H1 (cell line): ENCODE measurements around the gene ZNF683. TPM values are rescaled to one million over a fixed set of nuclear protein-coding genes. Genes with fewer than 3 reads are reported as not detected.

Experiments used
- CTCF ChIA-PET: fragments of 300-600 bp; sonication (Branson Sonifier 250); formaldehyde crosslinking; loops from one replicate; lab custom pipeline; 2021; ENCODE audit not compliant: partially characterized antibody; lab: Charles Lee
- POLR2A ChIA-PET: fragments of 300-600 bp; sonication (Branson Sonifier 250); formaldehyde crosslinking; loops from one replicate; lab custom pipeline; 2021; ENCODE audit warnings: inconsistent platforms; ENCODE audit not compliant: partially characterized antibody; lab: Charles Lee
- DNase-seq, 2 experiments: peaks; one replicate each; pipeline versions ENCODE4 v3.0.0 to v3.0.0-alpha.2; 2010 to 2022; ENCODE audit warnings: low spot score in 2 of 2, low read depth in 1 of 2, mixed read lengths in 1 of 2
- FAIRE-seq: peaks from 2 replicates; lab custom pipeline; 2011; peaks lifted over from hg19 to GRCh38; lab: Jason Lieb, UNC
- H2AFZ ChIP-seq: 2 replicates; pipeline ENCODE4 v1.8.1; 2012; ENCODE audit warnings: low read length, inconsistent platforms
- H2AK5ac ChIP-seq: 2 replicates; pipeline ENCODE4 v1.6.1; 2013; ENCODE audit warnings: low read depth, low read length
- H2BK120ac ChIP-seq: replicated peaks from 2 replicates; pipeline ENCODE3; 2013; ENCODE audit warnings: low read depth, low read length, inconsistent platforms
- H2BK12ac ChIP-seq: 2 replicates; pipeline ENCODE4 v1.6.1; 2013; ENCODE audit warnings: low read depth, low read length
- H2BK15ac ChIP-seq: 2 replicates; pipeline ENCODE4 v1.6.1; 2013; ENCODE audit warnings: low read length
- H2BK20ac ChIP-seq: 2 replicates; pipeline ENCODE4 v1.6.1; 2013; ENCODE audit warnings: low read length
- H2BK5ac ChIP-seq: 2 replicates; pipeline ENCODE4 v1.6.1; 2013; ENCODE audit warnings: low read depth, low read length
- H3K14ac ChIP-seq: 2 replicates; pipeline ENCODE4 v1.6.1; 2013; ENCODE audit warnings: inconsistent platforms; ENCODE audit not compliant: insufficient read length
- H3K18ac ChIP-seq: 2 replicates; pipeline ENCODE4 v1.6.1; 2013; ENCODE audit warnings: low read length; ENCODE audit errors: extremely low read depth
- H3K23ac ChIP-seq: 2 replicates; pipeline ENCODE4 v1.6.1; 2013; ENCODE audit warnings: inconsistent platforms; ENCODE audit not compliant: insufficient read length
- H3K23me2 ChIP-seq: 2 replicates; pipeline ENCODE4 v1.6.1; 2013; ENCODE audit warnings: low read depth, low read length
- H3K27ac ChIP-seq: 2 replicates; pipeline ENCODE4 v1.6.1; 2011; ENCODE audit warnings: low read depth, low read length, inconsistent platforms
- H3K27me3 ChIP-seq, 4 experiments: replicated peaks in 1 of 4; 1 replicate in 1 of 4; 2 replicates in 3 of 4; pipeline versions ENCODE4 v1.6.1 to v1.8.1; 2011 to 2013; ENCODE audit warnings: low read length in 3 of 4, mild to moderate bottlenecking in 3 of 4, inconsistent platforms in 2 of 4, mixed read lengths in 2 of 4, moderate library complexity in 1 of 4; ENCODE audit not compliant: control insufficient read depth in 3 of 4, insufficient read depth in 3 of 4; ENCODE audit errors: extremely low read depth in 1 of 4
- H3K36me3 ChIP-seq, 4 experiments: 2 replicates each; pipeline versions ENCODE4 v1.6.1 to v1.8.1; 2011 to 2013; ENCODE audit warnings: mild to moderate bottlenecking in 4 of 4, low read length in 3 of 4, moderate library complexity in 2 of 4, control low read depth in 1 of 4, inconsistent platforms in 1 of 4; ENCODE audit not compliant: insufficient read depth in 4 of 4, control insufficient read depth in 2 of 4
- H3K4ac ChIP-seq: replicated peaks from 2 replicates; pipeline ENCODE3; 2013; ENCODE audit warnings: low read length, low read depth, mixed read lengths, inconsistent platforms; ENCODE audit not compliant: insufficient read length
- H3K4me1 ChIP-seq, 4 experiments: replicated peaks in 1 of 4; 1 replicate in 1 of 4; 2 replicates in 3 of 4; pipeline versions ENCODE4 v1.6.1 to v1.8.1; 2011 to 2013; ENCODE audit warnings: low read length in 3 of 4, inconsistent platforms in 2 of 4, mixed read lengths in 1 of 4; ENCODE audit not compliant: insufficient read depth in 4 of 4, control insufficient read depth in 3 of 4
- H3K4me2 ChIP-seq, 2 experiments: 2 replicates each; pipeline versions ENCODE4 v1.6.1 to v1.8.1; 2011 to 2013; ENCODE audit warnings: low read depth in 2 of 2, low read length in 2 of 2, control low read depth in 1 of 2, inconsistent platforms in 1 of 2, mild to moderate bottlenecking in 1 of 2; ENCODE audit not compliant: insufficient read depth in 1 of 2
- H3K4me3 ChIP-seq, 4 experiments: fragments of 200-600, 300-600 bp in 1 of 4; sonication (generic), shearing (Covaris generic), sonication (Bioruptor Twin) in 1 of 4; 2 replicates each; pipeline versions ENCODE4 v1.5.1 to v1.8.1; 2011 to 2016; ENCODE audit warnings: low read length in 4 of 4, low read depth in 3 of 4, control low read depth in 2 of 4, inconsistent platforms in 2 of 4, mild to moderate bottlenecking in 2 of 4, mixed read lengths in 1 of 4, moderate library complexity in 1 of 4; ENCODE audit not compliant: insufficient read depth in 2 of 4; ENCODE audit errors: extremely low read depth in 1 of 4
- H3K56ac ChIP-seq: replicated peaks from 2 replicates; pipeline ENCODE3; 2013; ENCODE audit warnings: low read depth, mild to moderate bottlenecking, mixed read lengths, low read length, inconsistent platforms; ENCODE audit not compliant: insufficient read length
- H3K79me1 ChIP-seq: 2 replicates; pipeline ENCODE4 v1.6.1; 2013; ENCODE audit warnings: low read depth, low read length, control low read depth
- H3K79me2 ChIP-seq, 2 experiments: 2 replicates each; pipeline versions ENCODE4 v1.6.1 to v1.8.1; 2012 to 2013; ENCODE audit warnings: low read length in 2 of 2, mild to moderate bottlenecking in 2 of 2, inconsistent platforms in 1 of 2; ENCODE audit not compliant: insufficient read depth in 2 of 2, control insufficient read depth in 1 of 2
- H3K9ac ChIP-seq, 4 experiments: replicated peaks in 1 of 4; 1 replicate in 1 of 4; 2 replicates in 3 of 4; pipeline versions ENCODE4 v1.6.1 to v1.8.1; 2011 to 2013; ENCODE audit warnings: low read depth in 3 of 4, low read length in 3 of 4, control low read depth in 2 of 4, mild to moderate bottlenecking in 2 of 4, moderate library complexity in 2 of 4, inconsistent platforms in 1 of 4; ENCODE audit errors: extremely low read depth in 1 of 4
- H3K9me3 ChIP-seq, 2 experiments: 2 replicates each; pipeline versions ENCODE4 v1.6.1 to v1.8.1; 2012 to 2013; ENCODE audit warnings: mild to moderate bottlenecking in 2 of 2, moderate library complexity in 2 of 2, control low read depth in 1 of 2, inconsistent platforms in 1 of 2, low read depth in 1 of 2, low read length in 1 of 2, mixed read lengths in 1 of 2; ENCODE audit not compliant: insufficient read depth in 2 of 2
- H4K20me1 ChIP-seq, 2 experiments: replicated peaks in 1 of 2; 2 replicates each; pipeline versions ENCODE3 to v1.8.1; 2011 to 2013; ENCODE audit warnings: inconsistent platforms in 2 of 2, low read length in 2 of 2, mild to moderate bottlenecking in 1 of 2; ENCODE audit not compliant: insufficient read depth in 2 of 2, control insufficient read depth in 1 of 2
- H4K5ac ChIP-seq: 2 replicates; pipeline ENCODE4 v1.6.1; 2013; ENCODE audit warnings: low read length, low read depth, mixed read lengths, inconsistent platforms; ENCODE audit not compliant: insufficient read length
- H4K8ac ChIP-seq: 2 replicates; pipeline ENCODE4 v1.8.0; 2013; ENCODE audit warnings: mild to moderate bottlenecking, moderate library complexity, low read length, inconsistent platforms; ENCODE audit not compliant: insufficient read depth; ENCODE audit errors: extremely low read depth
- H4K91ac ChIP-seq: replicated peaks from 2 replicates; pipeline ENCODE3; 2013; ENCODE audit warnings: low read length, mixed read lengths, inconsistent platforms; ENCODE audit not compliant: insufficient read length
- BCL11A ChIP-seq, 2 experiments: IDR thresholded peaks; one replicate each; pipeline ENCODE4 v1.6.1; 2011; ENCODE audit warnings: low read depth in 2 of 2, low read length in 2 of 2, mild to moderate bottlenecking in 2 of 2
- BRCA1 ChIP-seq: IDR thresholded peaks from 2 replicates; pipeline ENCODE4 v1.6.1; 2012; ENCODE audit warnings: low read depth, low read length, improper control_type of control experiment
- CBX5 ChIP-seq: fragments of 300-800, 300-1000 bp; sonication (generic); IDR thresholded peaks from 2 replicates; pipeline ENCODE4 v1.7.1; 2016; ENCODE audit warnings: antibody characterized with exemption, low read length, low read depth
- CHD1 ChIP-seq: IDR thresholded peaks from 2 replicates; pipeline ENCODE4 v1.6.1; 2012; ENCODE audit warnings: low read depth, low read length, improper control_type of control experiment
- EGR1 ChIP-seq: IDR thresholded peaks from 2 replicates; pipeline ENCODE4 v1.6.1; 2011; ENCODE audit warnings: low read depth, low read length, borderline replicate concordance
- RBBP5 ChIP-seq: IDR thresholded peaks from 2 replicates; pipeline ENCODE4 v1.7.1; 2012; ENCODE audit warnings: low read depth, mild to moderate bottlenecking, inconsistent platforms, low read length, moderate library complexity, borderline replicate concordance
- SIN3A ChIP-seq, 2 experiments: IDR thresholded peaks in 1 of 2; conservative IDR thresholded peaks in 1 of 2; 2 replicates each; pipeline ENCODE4 v1.6.1; 2011 to 2012; ENCODE audit warnings: low read length in 2 of 2, improper control_type of control experiment in 1 of 2, low read depth in 1 of 2, mild to moderate bottlenecking in 1 of 2
- SP2 ChIP-seq: IDR thresholded peaks from 2 replicates; pipeline ENCODE4 v1.6.1; 2012; ENCODE audit warnings: mild to moderate bottlenecking, low read length, inconsistent platforms
- TAF7 ChIP-seq: optimal IDR thresholded peaks from 2 replicates; pipeline ENCODE3; 2011; ENCODE audit warnings: low read depth, mild to moderate bottlenecking, inconsistent platforms, low read length, moderate library complexity, borderline replicate concordance
- WGBS, 2 experiments: shearing (Covaris generic) in 1 of 2; methylation state at CpG; one replicate each; pipeline versions ENCODE4 v1.1.6 to v1.1.7; 2013 to 2015; ENCODE audit warnings: low lambda C conversion rate in 2 of 2, mixed read lengths in 2 of 2, inconsistent platforms in 1 of 2, low coverage in 1 of 2, missing lambda C conversion rate in 1 of 2; ENCODE audit not compliant: insufficient replicate concordance in 2 of 2, insufficient coverage in 1 of 2, insufficient read length in 1 of 2; ENCODE audit errors: extremely low coverage in 1 of 2, missing lambda C conversion rate in 1 of 2; 5-methylcytosine and 5-hydroxymethylcytosine counted together
- polyA plus RNA-seq, 7 experiments: library from polyadenylated mRNA; depleted of rRNA in 3 of 7; stranded (reverse) in 5 of 7; unstranded in 2 of 7; fragments of >200 nt in 5 of 7; fragments of 200-250 nt in 2 of 7; gene quantifications; 1 replicate in 5 of 7; 2 replicates in 1 of 7; 4 replicates in 1 of 7; pipeline versions ENCODE4 v1.2.1 to v1.2.3, GENCODE V29; 2011 to 2013; ENCODE audit warnings: missing spikeins in 2 of 7, mixed read lengths in 2 of 7
- total RNA-seq: library from RNA; stranded (reverse); fragmentation: NEBNext Ultra II Directional; extraction: Animal tissue kit (Norgen Biotek cat#: 25700); gene quantifications from 2 replicates; pipeline ENCODE4 v1.2.1, GENCODE V29; 2021
- TF ChIP-seq, protein P1 (sequence below): IDR thresholded peaks from 2 replicates; pipeline ENCODE4 v1.6.1; 2012; ENCODE audit warnings: inconsistent platforms

The ZNF683 gene
- total and polyA plus RNA-seq, 2 of the 8 experiments (the other 6 are each of a cell fraction or from before 2014, with no cell fraction given), result not detected

DNA sequence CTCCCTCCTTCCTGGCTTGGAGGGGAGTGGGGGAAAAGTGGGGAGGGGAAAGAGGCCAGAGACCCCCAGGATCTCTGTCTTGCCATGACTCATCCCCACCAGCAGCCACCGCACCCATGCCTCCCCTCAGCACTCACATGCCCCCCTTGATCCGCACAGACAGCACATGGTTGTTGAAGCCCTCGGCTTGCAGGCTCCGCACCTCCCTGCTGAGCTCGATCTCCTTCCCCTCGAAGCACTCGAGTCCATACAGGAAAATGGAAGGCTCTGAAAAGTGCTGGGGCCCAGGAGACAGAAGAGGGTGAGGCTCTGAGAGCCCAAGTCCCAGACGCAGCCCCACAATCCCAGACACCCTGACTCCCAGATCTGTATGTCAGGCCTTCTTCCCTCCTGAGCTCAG is 44.0 kb downstream of the ZNF683 start:
- POLR2A ChIA-PET, result interaction anchor here (0.6 to 1.5 kb wide), 4 partner anchors 13 to 101 kb away, joined by 3 to 5 read pairs (median 3); no protein-coding TSS in a partner anchor
- no peak overlapping the region for H3K23ac ChIP-seq
- H2BK5ac ChIP-seq, result 0 out of 2 replicates have a peak overlapping the region, but pooled peaks have one; percentile 35

More for the DNA sequence above, 44.0 kb downstream of the ZNF683 start:
- no peaks in the 10 kb centered on the region for H3K79me2 ChIP-seq
- no peak overlapping the region for H3K4ac ChIP-seq
- no peak overlapping the region for H2AFZ ChIP-seq
- H3K4me2 ChIP-seq, result no peak overlapping the region
- DNase-seq, result no peak
- H3K79me1 ChIP-seq, result no peaks in the 10 kb centered on the region
- H4K91ac ChIP-seq, result no peak overlapping the region
- TF ChIP-seq RBBP5 (no peak), CBX5 (no peak), SIN3A (conservative IDR thresholded peaks at IDR 0.05 in 1 of 2, IDR thresholded peaks at IDR 0.05 in 1 of 2; ENCODE audit: low read depth in 1 of 2, low read length in 2 of 2) (no peak), CHD1 (no peak), EGR1 (no peak), TAF7 (no peak), BRCA1 (no peak), BCL11A (IDR thresholded peaks at IDR 0.05; ENCODE audit: low read depth in 2 of 2, low read length in 2 of 2) (no peak), SP2 (no peak)
- TF ChIP-seq, protein P1, sequence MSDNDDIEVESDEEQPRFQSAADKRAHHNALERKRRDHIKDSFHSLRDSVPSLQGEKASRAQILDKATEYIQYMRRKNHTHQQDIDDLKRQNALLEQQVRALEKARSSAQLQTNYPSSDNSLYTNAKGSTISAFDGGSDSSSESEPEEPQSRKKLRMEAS, result no peak
- TF ChIP-seq, all 59 proteins: peak for 0
- Histone ChIP-seq H3K4me3 (no peak overlapping the region), H3K56ac (no peak overlapping the region), H3K9me3 (no peaks in the 10 kb centered on the region), H3K4me1 (no peaks in the 10 kb centered on the region), H4K20me1 (peaks cover 0 to 2% of the 10 kb centered on the region in 2 experiments), H2BK20ac (no peak overlapping the region), H3K14ac (no peak overlapping the region), H3K23me2 (no peaks in the 10 kb centered on the region), H4K5ac (no peak overlapping the region), H2BK12ac (no peak overlapping the region), H3K27me3 (no peaks in the 10 kb centered on the region), H3K18ac (no peak overlapping the region), H2AK5ac (no peak overlapping the region), H3K9ac (no peak overlapping the region), H3K27ac (peak overlapping the region; percentile 20; the same call in 1 of the 2 replicates), H2BK15ac (no peak overlapping the region), H3K36me3 (peaks cover 5 to 21% (median 20%) of the 10 kb centered on the region in 4 experiments; a peak in 6 of 8 replicates), H4K8ac (no peak overlapping the region), H2BK120ac (no peak overlapping the region)
- 89% methylated on average over 8 of the region's 8 CpGs; no CpG with 5 or more reads in 1 of the 2 experiments for WGBS, 2 experiments
- CTCF ChIA-PET, result interaction anchor here (0.7 to 57.0 kb wide), 6 partner anchors 10 to 62 kb away, joined by 3 to 1530 read pairs (median 9); partner anchors contain the start of genes CD52, SH3BGRL3 and UBXN11
- FAIRE-seq, result no peak
